HG02938 (cell line): Measurements from ENCODE around the gene SIPA1.

Source experiments
- ATAC-seq: cut with Tn5 transposase; IDR thresholded peaks from one replicate; pipeline ENCODE4 v1.9.1; 2021; ENCODE audit warnings: mild to moderate bottlenecking, moderate library complexity; ENCODE audit not compliant: unreplicated experiment

The SIPA1 gene

DNA sequence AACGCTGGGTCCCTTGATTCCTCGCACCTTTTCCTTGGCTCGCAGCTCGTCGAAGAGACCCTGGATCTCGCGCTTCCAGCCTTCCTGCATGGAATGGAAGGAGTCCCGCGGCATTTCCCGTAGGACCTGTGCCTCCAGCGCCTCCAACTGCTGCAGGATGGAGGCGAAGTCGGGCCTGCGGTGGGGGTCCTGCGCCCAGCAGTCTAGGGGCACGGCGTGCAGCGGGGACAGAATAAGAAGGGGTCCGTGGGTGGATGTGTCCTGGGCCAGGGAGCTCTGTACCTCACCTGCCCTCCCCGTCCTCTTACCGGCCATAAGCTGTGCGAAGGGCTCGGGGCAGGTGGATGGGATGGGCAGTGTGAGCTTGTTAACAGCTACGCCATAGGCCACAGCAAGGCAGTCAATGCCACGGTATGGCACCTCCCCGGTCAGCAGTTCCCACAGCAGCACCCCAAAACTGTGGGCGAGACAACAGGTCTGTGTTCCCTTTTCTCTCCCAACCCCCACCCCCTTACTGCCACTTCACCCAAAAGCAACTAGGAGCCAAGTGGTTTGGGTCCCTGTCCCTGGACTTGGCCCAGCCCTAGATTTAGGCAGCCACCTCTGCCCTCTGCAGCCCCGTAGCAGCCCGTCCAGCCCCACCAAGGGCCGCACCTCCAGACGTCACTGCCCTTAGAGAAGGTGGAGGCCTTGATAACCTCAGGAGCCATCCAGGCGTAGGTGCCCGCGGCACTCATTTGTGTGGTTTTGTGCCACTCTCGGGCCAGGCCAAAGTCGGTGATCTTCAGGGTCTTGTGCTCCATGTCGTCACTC, 30.1 kb upstream of the SIPA1 start:
- ATAC-seq = no peak

DNA sequence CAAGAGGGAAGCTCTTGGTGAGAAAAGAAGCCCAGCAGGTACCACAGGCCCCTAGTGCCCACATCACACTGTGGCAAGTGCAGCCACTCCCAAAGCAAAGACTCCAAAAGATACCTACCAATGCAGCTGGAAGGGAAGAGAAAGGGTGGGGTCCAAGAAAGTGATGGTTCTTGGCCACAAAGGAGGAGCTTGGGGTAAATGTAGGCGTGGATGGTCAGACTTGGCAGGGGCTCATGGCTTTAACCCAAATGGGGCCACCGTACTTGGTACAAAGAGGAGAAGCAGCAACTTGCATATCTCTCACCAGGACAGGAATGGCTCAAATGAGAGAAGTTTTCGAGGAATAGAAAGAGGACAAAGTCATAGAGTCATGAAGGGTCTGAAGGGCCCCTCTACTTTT, 28.7 kb upstream of the SIPA1 start:
- ATAC-seq = no peak

DNA sequence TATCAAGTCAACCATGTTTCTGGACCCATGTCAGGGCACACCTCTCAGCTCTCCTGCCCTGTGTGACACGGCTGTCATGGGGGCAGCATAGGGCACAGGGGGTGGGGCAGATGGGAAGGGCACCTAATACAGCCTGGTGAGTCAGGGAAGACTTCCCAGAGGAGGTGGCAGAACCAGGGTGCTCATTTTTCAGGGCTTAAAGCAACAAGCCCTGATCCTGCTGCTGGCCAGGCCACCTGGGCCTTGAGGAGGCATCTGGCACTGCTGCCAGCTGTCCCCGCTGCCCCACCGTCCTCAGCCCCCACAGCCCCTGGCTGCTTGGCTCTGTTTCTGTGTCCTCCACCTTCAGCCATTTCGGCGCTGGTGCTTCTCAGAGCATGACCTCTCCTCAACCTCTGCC, 28.2 kb upstream of the SIPA1 start:
- ATAC-seq = no peak

DNA sequence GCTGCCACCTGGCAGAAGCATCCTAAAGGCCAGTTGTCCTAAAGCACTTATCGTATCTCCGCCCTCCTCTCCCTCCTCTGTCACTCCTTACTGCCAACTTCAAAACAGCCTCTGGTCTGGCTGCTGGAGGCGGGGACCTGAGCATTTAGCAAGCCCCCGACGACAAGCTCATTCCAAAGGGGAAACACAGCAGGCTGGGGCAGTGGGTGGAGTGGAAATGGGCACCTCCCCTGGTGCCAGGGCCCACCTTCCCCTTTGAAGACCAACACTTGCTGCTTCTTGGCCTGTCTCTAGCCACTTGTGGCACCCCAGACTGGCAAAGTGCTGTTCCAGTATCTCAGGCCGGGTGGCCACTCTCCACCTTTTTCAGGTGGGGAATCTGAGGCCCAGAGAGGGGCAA, 27.5 kb upstream of the SIPA1 start:
- ATAC-seq = no peak

DNA sequence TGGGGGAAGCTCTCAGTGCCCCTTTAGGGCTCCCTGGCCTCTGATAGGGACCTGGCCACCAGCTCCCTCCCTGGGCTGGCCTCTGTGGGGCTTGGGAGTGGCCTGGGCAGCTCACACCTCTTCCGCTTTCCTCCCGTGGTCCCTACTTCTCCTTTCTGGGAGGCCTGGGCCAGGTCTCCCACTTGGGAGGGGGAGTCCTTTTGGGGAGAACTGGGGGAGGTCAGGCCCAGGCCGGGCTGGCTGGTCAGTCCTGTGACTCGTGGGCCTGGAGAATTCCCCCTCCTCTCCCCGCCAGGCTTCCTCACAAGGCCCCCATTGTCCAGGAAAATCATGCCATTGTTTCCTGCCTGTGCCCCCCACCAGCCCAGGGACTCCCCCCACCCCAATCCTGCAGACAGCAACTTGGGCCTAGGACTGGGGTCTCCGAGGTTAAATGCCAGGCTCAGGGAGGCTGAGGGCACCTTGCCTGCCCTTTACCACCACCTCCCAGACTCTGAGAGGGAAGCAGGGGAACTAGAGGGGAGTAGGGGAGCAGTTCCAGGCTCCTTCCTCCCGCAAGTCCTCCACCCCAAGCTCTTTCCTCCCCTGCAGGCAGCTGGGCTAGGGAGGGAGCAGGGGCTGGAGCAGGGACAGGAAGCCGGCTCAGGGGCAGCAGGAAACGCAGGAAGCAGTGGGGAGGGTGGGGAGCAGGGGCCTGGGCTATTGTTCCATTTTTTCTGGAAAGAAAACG, 26.7 kb upstream of the SIPA1 start:
- no peak for ATAC-seq

DNA sequence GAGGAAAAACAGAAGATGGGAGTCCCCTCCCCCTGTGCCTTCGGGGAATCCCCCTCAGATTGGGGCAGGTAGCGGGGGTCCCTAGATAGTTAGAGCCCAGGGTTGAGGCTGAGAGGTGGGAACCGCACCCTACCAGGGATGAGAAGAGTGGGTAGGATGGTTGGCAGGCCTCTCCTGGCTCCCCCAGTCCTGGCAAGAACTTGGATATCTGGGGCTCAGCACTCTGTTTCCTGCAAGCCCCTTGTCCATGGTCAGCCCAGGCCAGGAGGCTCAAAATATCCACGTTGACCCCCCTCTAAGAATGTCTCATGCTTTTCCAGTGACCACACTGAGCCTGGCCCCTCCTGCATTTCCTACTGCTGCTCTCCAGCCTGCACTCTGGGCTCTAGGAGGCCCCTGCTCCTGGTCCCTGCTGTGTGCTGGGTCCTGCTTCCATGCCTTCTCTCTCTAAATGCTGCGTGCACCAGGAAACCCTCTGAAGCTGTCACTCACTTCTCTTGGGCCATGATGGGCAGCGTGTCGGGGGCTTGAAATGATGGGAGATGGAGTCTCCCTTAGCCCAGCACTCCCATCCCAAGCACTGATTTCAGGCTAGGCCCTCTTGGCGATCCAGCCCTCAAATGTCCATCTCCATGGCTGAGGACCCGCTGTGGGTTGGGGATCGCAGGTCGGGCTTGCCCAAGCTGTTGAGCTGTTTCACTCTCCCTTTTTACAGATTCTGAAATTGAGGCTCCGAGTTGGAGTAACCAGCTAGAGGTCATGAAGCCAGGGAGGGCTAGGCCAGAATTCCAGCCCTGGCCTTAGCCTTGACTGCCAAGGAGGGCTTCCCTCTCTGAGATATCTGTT, 25.9 kb upstream of the SIPA1 start:
- no peak for ATAC-seq

DNA sequence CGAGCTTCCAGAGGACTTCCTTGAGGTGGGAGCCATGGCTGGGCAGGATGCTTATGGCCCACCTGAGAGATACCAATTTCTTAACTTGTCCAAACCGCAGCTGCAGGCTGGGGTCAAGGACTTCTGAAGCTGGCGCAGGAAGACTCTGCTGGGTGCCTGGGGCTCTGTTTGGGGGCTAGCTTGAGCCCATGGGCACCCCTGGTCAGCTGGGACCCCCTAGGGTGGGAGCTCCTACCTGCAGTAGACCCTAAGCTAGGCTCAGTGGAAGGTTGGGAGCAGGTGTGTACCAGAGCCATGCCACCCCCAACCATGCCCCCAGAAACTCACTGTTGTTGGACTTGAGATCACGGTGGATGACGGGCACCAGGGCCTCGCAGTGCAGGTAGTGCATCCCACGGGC, 25.2 kb upstream of the SIPA1 start:
- no peak for ATAC-seq

DNA sequence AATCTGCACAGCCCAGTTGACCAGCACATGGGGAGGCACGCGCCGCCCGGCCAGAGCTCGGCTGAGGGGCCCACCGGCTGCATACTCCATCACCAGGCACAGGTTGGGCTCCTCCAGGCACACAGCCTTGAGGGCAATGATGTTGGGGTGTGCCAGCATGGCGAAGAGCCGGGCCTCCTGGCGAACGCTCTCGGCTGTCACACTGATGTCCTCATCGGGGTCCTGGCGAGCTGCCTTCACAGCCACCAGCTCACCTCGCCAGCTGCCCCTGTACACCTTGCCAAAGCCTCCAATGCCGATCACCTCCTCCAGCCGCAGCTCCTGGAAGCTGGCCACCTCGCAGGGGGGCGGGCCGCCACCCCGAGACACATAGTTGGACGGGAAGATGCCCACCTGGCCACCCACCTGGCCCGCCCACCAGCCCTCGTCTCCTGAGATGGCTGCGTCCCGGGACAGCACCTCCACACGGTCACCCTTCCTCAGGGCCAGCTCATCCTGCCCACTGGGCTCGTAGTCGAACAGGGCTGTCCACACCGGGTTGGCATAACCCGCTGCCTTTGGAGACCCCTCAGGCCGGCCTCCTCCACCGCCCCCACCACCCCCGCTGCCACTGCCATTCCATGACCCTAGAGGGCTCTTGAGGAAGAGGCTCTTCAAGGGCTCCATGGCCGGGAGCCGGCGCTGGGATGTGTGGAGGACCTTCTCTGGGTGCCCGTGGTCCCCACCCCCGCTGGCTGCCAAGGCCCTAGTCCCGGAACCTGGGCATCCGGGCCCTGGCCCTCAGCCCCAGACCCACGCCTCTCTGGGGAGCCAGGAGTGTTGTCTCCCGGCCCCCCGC, 24.6 kb upstream of the SIPA1 start:
- no peak for ATAC-seq

DNA sequence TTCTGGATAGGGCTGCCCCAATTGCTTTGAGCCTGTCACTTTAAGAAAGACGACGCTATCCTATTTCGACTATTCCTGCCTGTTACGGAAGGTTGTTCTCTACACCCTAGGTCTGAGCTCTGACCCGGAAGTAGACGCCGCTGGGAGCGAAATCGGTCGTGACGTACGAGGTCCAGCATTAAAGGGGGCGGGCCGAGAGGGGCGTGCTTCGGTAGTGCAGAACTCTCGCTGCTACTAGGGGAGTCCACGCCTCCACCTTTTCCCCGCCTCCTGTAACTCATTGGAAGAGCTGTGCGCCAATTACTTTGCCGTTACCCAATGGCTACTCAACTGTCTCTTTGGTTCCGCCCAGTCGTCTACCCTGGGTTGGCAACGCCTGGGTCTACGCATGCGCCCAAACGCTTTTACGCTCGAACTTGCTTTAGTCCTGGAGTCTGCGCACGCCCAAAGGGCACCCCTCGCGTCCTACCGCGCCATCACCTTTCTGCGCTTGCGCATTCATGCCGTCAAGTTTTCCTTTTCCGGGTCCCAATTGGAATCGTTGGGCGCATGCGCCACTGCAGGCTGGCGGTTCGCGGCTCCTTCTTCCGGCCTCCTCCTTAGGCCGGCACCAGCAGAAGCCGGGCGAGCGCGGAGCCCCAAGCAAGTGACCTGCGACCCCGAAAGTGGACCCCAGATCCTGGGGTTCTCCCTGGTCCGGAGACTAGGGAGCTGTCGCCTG, 22.5 kb upstream of the SIPA1 start, which contains the start of gene PCNX3:
PCNX3 (plus strand) TSS at position 548 of the 721 bp plus-strand sequence. CDS start 536 bp downstream, outside the sequence.
- peak; percentile 83 for ATAC-seq

DNA sequence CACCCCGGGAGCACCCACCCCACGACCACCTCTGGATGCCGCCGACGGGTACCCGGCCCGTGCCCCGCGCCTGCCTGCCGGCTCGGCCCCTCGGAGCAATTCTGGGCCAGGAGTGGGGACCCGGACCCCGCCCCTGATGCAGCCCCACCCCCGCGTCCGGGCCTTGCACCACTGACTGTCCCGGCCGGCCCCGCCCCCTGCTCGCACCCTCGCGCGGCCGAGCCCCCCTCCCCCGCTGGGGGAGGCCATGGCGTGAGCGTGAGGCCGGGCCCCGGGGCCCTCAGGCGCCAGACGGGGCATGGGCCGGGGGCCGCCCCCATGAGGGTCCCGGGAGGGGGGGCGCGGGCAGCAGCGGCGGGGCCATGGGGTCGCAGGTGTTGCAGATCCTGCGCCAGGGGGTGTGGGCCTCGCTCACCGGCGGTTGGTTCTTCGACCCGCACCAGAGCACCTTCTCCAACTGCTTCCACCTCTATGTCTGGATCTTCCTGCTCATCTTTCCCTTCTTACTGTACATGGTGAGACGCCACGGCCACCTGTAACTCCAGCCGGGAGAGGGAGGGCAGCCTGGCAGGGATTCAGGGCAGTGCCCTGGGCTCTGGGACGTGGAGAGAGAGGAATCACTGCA, 21.8 kb upstream of the SIPA1 start:
- peak; percentile 1 for ATAC-seq

DNA sequence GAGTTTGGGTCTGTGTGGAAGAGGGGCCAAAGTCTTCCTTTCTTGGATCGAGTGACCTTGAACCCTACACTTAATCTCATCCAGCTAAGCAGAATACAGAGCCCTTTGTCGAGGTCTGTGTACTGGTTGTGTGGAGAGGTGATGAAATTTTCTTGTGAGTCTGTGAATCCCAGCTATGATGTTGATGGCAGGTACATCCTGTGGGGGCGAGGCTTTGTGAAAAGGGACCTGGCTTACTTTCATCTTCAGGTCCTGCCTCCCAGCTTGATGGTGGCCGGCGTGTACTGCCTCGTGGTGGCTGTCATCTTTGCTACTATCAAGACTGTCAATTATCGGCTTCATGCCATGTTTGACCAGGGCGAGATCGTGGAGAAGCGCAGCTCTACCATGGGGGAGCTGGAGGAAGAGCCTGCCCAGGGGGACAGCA, 21.3 kb upstream of the SIPA1 start:
- ATAC-seq = no peak

DNA sequence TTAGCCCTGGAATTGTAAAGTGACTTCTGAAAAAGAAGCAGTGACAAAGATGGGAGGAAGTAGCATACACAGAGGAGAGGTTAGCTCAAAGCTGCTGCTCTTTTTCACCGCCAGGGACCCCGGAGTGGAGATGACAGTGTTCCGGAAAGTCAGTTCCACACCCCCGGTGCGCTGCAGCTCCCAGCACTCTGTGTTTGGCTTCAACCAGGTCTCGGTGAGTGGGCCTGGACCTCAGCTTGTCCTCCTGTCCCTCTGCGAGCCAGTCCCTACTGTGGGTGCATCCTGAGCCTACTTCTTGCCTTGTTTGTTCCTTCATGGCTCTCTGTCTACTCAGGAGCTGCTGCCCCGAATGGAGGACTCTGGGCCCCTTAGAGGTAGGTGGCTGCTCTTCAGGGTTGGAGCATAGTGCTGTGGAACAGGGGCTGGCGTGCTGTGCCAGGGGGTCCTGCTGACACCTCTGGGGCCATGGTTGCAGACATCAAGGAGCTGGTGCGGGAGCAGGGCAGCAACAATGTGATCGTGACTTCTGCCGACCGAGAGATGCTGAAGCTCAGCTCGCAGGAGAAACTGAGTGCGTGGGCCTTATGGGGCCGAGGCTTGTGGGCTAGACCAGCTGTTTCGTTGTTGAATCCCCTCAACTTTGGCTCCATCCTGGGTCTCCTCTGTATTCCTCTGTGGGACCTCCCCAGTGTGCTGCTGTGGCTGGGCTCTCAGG, 20.6 kb upstream of the SIPA1 start:
- ATAC-seq = no peak

DNA sequence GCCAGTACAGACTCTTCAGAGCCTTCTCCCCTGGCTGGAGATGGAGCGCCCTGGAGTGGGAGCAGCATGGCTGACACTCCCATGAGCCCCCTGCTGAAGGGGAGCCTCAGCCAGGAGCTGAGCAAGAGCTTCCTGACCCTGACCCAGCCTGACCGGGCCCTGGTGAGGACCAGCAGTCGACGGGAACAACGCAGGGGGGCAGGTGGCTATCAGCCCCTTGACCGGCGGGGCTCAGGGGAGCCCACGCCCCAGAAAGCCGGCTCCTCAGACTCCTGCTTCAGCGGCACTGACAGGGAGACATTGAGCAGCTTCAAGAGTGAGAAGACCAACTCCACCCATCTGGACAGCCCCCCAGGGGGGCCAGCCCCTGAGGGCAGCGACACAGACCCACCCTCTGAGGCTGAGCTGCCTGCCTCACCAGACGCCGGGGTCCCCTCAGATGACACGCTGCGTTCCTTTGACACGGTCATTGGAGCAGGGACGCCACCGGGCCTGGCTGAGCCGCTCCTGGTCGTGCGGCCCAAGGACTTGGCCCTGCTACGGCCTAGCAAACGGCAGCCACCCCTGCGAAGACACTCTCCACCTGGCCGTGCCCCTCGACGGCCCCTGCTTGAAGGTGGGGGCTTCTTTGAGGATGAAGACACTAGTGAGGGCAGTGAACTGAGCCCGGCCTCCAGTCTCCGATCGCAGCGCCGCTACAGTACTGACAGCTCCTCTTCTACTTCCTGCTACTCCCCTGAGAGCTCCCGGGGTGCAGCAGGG, 19.7 kb upstream of the SIPA1 start:
- no peak for ATAC-seq

DNA sequence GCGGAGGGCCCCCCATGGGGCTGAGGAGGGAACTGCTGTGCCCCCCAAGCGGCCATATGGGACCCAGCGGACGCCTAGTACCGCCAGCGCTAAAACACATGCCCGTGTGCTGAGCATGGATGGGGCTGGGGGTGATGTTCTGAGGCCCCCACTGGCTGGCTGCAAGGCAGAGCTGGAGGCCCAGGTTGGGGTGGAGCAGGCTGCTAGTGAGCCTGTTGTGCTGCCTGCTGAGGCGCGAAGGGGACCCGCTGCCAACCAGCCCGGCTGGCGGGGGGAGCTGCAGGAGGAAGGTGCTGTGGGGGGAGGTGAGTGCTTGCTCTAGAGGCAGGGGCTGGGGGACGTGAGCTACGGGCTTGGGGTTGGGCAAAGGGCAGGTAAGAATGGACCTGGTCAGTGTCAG, 19.1 kb upstream of the SIPA1 start:
- ATAC-seq = no peak

DNA sequence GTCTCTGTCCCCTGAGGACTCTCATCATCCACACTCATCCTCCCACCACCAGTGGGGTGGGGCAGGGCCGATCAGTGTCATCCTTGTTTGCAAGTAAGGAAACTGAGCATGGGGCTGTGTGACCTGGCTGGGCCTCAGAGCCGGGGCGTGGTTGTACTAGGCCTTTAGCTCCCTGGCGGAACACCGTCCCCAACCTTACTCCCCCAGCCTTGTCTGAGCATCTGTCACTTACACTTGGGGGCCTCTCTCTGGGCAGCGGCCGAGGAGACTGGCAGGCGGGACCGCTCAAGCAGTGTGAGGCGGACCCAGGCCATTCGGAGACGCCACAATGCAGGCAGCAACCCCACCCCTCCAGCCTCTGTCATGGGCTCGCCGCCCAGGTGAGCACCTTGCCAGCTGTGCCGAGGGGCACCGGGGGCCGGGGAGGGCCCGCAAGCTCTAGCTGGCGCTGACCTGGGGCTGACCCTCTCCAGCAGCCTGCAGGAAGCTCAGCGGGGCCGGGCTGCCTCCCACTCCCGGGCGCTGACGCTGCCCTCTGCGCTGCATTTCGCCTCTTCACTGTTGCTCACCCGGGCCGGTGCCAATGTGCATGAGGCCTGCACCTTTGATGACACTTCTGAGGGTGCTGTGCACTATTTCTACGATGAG, 18.5 kb upstream of the SIPA1 start:
- ATAC-seq = no peak

DNA sequence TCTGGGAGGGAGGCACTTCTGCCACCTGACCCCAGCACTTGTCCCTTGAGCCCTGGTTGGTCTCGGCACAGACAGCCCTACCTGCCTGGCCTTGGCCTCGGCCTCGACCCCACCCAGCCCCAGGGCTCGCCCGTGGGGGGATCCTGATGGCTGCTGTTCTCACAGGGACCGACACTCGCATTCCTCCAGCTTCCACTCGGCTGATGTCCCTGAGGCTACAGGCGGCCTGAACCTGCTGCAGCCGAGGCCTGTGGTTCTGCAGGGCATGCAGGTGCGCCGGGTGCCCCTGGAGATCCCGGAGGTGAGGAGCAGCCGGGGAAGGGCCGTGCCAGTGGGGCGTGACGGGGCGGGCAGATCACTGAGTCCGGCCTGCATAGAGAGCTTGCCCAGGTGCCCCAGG, 17.2 kb upstream of the SIPA1 start:
- no peak for ATAC-seq

DNA sequence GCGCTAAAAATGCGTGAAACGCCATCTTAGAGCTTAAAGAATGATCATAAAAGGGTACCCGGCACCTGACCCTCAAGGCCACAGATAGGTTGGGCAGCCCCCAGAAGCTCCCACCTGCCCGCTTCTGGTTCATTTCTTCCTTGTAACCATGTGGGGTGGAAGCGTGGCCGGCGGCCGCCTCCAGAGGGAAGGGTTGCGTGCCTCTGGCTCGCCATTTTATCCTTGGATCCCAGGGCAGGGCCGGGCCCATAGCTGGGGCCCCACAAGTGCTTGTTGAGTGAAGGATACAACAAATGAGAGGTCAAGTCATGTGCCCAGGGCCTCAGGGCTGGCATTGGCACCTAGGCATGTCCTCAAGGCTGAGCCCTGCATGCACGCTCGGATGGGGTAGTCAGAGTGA, 16.4 kb upstream of the SIPA1 start:
- ATAC-seq = no peak

DNA sequence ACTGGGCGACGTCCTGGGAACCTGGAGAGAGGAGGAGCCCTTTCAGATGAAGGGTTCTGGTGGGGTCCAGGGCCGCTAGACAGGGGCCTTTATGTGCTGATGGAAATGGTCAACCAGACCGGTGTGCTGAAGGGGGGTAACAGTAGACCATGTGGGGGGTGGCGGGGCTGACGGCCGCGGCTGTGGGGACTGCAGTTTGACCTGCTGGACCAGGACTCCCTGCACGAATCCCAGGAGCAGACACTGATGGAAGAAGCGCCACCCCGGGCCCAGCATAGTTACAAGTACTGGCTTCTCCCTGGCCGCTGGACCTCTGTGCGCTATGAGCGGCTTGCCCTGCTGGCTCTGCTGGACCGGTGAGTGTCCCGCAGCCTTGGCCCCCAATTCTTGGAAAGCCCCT, 15.9 kb upstream of the SIPA1 start:
- no peak for ATAC-seq
